ENCODE results near the gene CCDC102B. TPM values are rescaled to one million over a fixed set of nuclear protein-coding genes. Genes with fewer than 3 reads are reported as not detected.

CCDC102B gene
- total RNA-seq, 2 experiments from 2014 or later: 1.8 to 2.3 TPM

DNA sequence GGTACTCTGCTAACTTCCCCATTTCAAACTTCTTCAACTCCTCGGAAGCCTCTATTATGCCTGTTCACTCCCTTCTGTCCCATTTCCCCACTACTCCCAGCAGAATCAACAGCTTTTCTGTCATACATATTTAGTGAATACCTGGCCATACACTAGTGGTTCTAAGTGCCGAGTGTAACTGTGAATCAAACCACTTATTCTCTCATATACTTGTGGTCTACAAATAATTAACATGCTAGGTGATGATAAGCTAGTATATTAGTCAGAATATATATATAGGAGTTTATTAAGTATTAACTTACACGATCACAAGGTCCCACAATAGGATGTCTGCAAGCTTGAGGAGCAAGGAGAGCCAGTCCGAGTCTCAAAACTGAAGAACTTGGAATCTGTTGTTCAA, 150.7 kb downstream of the CCDC102B start:
- CTCF ChIA-PET: no interaction called here
- Mint-ChIP-seq H3K4me1 (no peaks in the 10 kb centered on the region), H3K27ac (no peak overlapping the region), H3K36me3 (ENCODE audit: low read depth) (no peaks in the 10 kb centered on the region), H3K9me3 (ENCODE audit: low read depth) (peaks cover 2% of the 10 kb centered on the region), H3K27me3 (no peaks in the 10 kb centered on the region), H3K4me3 (no peak overlapping the region)
- POLR2A ChIA-PET: no interaction called here
- DNase-seq: no peak
- ATAC-seq: no peak
- intact Hi-C loops (cut with DNase I, micrococcal nuclease): no loop called here

DNA sequence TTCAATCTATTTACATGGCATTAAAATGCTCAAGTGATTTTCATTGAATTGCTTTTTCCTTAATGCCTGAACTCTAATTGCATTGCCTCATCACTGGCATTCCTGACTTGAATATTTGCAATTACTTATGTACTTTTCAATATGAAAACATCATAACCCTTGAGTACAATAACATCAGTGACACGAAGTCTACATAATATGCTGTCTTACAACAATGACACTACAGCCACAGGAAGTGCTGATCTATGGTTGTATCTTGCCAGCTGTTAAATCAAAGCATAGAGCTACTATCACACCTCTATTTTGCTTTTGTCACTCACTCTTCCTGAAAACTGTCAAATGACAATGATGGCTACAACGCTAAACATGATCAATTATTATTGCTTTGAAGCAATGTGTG, 156.9 kb downstream of the CCDC102B start:
- ATAC-seq (no peak), DNase-seq (no peak)
- H3K36me3 Mint-ChIP-seq (ENCODE audit: low read depth): no peaks in the 10 kb centered on the region
- H3K27ac Mint-ChIP-seq: no peak overlapping the region
- no peaks in the 10 kb centered on the region for H3K4me1 Mint-ChIP-seq
- intact Hi-C loops (cut with DNase I, micrococcal nuclease): no loop called here
- CTCF ChIA-PET: interaction anchor here (1.4 kb wide), 1 partner anchor 10 kb away, joined by 5 read pairs; no protein-coding TSS in a partner anchor
- no peak overlapping the region for H3K4me3 Mint-ChIP-seq
- H3K9me3 Mint-ChIP-seq (ENCODE audit: low read depth): peaks cover 2% of the 10 kb centered on the region
- no peaks in the 10 kb centered on the region for H3K27me3 Mint-ChIP-seq
- POLR2A ChIA-PET: no interaction called here

DNA sequence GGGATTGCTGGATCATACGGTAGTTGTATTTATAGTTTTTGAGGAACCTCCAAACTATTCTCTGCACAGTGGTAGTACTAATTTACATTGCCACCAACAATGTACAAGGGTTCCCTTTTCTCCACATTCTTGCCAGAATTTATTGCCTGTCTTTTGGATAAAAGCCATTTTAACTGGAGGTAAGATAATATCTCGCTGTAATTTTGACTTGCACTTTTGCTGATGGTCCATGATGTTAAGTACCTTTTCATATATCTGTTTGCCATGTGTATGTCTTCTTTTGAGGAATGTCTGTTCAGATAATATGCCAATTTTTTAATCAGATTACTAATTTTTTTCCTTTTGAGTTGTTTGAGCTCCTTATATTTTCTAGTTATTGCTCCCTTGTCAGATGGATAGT, 158.8 kb downstream of the CCDC102B start:
- no peaks in the 10 kb centered on the region for H3K36me3 Mint-ChIP-seq (ENCODE audit: low read depth)

DNA sequence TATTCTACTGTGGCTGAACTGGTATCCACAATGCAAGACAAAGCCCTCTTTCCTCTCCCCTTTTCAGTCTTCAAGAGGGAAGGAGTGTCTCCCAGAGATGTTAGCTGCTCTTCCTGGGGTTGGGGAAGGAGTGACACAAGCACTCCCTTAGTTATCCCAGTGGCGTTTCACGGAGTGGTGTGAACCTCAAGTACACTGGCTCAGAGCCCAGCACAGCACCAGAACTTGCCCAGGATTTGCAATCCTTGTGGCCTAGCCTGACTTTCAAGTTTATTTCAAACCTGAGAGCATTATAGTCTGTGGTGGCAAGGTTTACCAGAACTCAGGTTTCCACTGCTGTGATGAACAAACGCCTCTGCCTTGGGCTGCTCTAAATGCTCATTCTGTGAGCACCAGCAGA, 162.5 kb downstream of the CCDC102B start:
- Mint-ChIP-seq H3K9me3 (ENCODE audit: low read depth) (no peaks in the 10 kb centered on the region), H3K4me3 (no peak overlapping the region), H3K4me1 (no peaks in the 10 kb centered on the region), H3K27ac (no peak overlapping the region), H3K27me3 (no peaks in the 10 kb centered on the region), H3K36me3 (ENCODE audit: low read depth) (no peaks in the 10 kb centered on the region)
- CTCF ChIA-PET: no interaction called here
- intact Hi-C loops (cut with DNase I, micrococcal nuclease): no loop called here
- ATAC-seq (no peak), DNase-seq (no peak)
- POLR2A ChIA-PET: no interaction called here

More for the DNA sequence above, 158.8 kb downstream of the CCDC102B start:
- H3K27me3 Mint-ChIP-seq: no peaks in the 10 kb centered on the region
- ATAC-seq: no peak
- H3K27ac Mint-ChIP-seq: no peak overlapping the region
- H3K4me1 Mint-ChIP-seq: no peaks in the 10 kb centered on the region
- intact Hi-C loops (cut with DNase I, micrococcal nuclease): no loop called here
- H3K9me3 Mint-ChIP-seq (ENCODE audit: low read depth): peaks cover 2% of the 10 kb centered on the region
- DNase-seq: no peak
- ChIA-PET POLR2A (no interaction called here), CTCF (no interaction called here)
- no peak overlapping the region for H3K4me3 Mint-ChIP-seq

DNA sequence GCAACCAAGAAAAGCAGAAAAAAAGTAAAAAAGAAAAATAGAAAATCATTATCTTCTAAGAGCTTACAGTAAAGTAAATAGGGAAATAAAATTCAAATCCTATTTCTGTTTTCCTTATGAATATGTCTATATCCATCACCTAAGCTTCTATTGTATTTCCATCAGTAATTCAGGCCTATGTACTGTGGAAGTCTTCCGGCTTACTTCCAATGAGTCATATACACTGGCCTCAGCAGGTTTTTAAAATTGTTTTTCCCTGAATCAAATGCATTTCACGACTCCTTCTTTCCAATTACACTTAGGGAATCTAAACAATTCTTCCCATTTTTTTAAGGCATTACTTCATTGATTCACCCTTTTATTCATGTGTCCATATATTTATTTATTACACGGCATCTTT, 164.7 kb downstream of the CCDC102B start:
- no peaks in the 10 kb centered on the region for H3K4me1 Mint-ChIP-seq
- POLR2A ChIA-PET: no interaction called here
- ATAC-seq (no peak), DNase-seq (no peak)
- intact Hi-C loops (cut with DNase I, micrococcal nuclease): no loop called here
- no peak overlapping the region for H3K27ac Mint-ChIP-seq
- CTCF ChIA-PET: no interaction called here
- no peaks in the 10 kb centered on the region for H3K27me3 Mint-ChIP-seq
- H3K9me3 Mint-ChIP-seq (ENCODE audit: low read depth): no peaks in the 10 kb centered on the region
- no peak overlapping the region for H3K4me3 Mint-ChIP-seq
- H3K36me3 Mint-ChIP-seq (ENCODE audit: low read depth): no peaks in the 10 kb centered on the region

DNA sequence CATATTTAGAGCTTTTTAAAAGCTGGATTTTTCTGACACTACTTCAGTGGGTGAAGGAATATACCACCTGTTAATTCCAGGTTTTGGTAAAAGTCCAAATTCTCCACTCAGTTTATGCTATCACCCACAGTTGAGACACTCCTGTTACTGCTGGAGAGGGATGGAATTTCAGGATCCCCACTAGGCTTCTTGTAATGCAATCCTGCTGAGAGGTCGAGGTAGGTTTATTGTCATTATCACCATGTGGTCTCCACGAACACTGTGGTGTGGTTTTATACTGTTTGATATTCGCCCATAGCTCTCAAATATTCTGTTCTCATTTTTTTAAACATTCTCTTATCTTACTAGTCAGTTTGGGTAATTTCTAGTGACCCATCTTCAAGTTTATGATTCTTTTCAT, 167.9 kb downstream of the CCDC102B start:
- no peak overlapping the region for H3K27ac Mint-ChIP-seq
- DNase-seq (no peak), ATAC-seq (no peak)
- CTCF ChIA-PET: no interaction called here
- POLR2A ChIA-PET: no interaction called here
- H3K9me3 Mint-ChIP-seq (ENCODE audit: low read depth): no peaks in the 10 kb centered on the region
- no peaks in the 10 kb centered on the region for H3K4me1 Mint-ChIP-seq
- H3K27me3 Mint-ChIP-seq: no peaks in the 10 kb centered on the region
- no peaks in the 10 kb centered on the region for H3K36me3 Mint-ChIP-seq (ENCODE audit: low read depth)
- H3K4me3 Mint-ChIP-seq: no peak overlapping the region
- intact Hi-C loops (cut with DNase I, micrococcal nuclease): no loop called here

DNA sequence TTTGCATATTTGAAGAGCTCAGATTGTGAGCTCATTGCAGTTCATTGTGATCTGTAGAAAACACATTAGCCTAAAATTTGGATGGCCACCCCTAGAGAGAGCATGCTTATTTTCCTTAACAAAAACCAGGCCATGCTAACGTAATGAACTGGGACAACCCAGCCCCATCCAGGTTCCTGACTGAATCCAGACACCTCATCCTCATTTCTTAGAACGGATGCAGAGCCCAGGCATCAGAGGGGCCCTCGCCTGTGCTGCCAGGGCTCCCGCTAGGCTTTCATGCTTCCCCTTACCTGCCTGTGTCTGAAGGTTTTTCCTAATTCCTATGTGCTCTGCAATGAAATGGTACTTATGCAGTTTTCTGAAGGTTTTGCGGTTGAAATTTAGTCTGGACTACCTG, 171.1 kb downstream of the CCDC102B start:
- H3K4me3 Mint-ChIP-seq: no peak overlapping the region
- H3K9me3 Mint-ChIP-seq (ENCODE audit: low read depth): no peaks in the 10 kb centered on the region
- H3K36me3 Mint-ChIP-seq (ENCODE audit: low read depth): no peaks in the 10 kb centered on the region
- ATAC-seq (no peak), DNase-seq (no peak)
- H3K27me3 Mint-ChIP-seq: no peaks in the 10 kb centered on the region
- no peaks in the 10 kb centered on the region for H3K4me1 Mint-ChIP-seq
- ChIA-PET POLR2A (no interaction called here), CTCF (interaction anchor here (0.6 kb wide), 1 partner anchor 881 kb away, joined by 3 read pairs; no protein-coding TSS in a partner anchor)
- H3K27ac Mint-ChIP-seq: no peak overlapping the region
- intact Hi-C loops (cut with DNase I, micrococcal nuclease): no loop called here

DNA sequence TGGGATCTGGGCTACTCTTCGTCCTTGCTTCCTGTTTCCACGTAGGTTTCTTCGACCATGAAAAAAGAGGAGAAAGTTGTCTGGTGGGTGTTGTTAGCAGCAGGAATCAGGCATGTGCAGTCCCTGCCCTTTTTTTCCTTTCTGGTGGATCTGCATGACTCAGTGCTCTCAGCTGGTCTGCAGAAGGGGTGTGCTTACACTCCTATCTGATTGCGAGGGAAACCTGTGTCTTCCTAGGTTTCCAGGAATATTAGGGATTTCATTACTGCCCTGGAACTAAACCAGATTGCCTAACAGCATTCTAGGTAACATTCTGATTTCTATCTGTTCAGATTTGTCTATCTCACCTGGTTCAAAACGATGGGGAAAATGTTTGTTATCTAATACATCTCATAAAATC, 174.3 kb downstream of the CCDC102B start:
- H3K36me3 Mint-ChIP-seq (ENCODE audit: low read depth): no peaks in the 10 kb centered on the region
- DNase-seq (no peak), ATAC-seq (no peak)
- H3K27me3 Mint-ChIP-seq: no peaks in the 10 kb centered on the region
- ChIA-PET CTCF (no interaction called here), POLR2A (no interaction called here)
- H3K9me3 Mint-ChIP-seq (ENCODE audit: low read depth): no peaks in the 10 kb centered on the region
- H3K27ac Mint-ChIP-seq: no peak overlapping the region
- intact Hi-C loops (cut with DNase I, micrococcal nuclease): no loop called here
- H3K4me3 Mint-ChIP-seq: no peak overlapping the region
- H3K4me1 Mint-ChIP-seq: no peaks in the 10 kb centered on the region

DNA sequence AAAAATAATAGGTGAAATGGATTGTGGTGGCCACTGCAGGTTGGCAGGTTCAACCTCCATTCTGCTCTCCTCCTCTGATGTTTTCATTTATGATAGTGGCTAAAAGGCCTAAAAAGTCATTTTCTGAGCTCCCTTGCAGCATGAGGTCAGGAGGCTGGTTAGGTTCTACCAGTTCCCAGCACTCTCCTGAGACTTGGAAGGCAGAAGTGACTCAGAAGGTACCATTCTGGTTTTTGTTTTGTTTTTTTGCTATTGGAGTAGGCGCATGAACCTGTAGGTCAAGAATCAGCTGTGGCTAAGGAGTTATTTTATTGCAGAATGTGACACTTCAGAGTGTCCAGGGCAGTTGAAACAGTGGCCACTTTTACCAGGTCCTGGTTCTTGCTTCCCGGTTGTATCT, 181.9 kb downstream of the CCDC102B start:
- Mint-ChIP-seq H3K27me3 (no peaks in the 10 kb centered on the region), H3K9me3 (ENCODE audit: low read depth) (peaks cover 5% of the 10 kb centered on the region), H3K36me3 (ENCODE audit: low read depth) (no peaks in the 10 kb centered on the region), H3K4me3 (no peak overlapping the region), H3K27ac (no peak overlapping the region), H3K4me1 (no peaks in the 10 kb centered on the region)
- CTCF ChIA-PET: no interaction called here
- POLR2A ChIA-PET: no interaction called here
- ATAC-seq: no peak
- intact Hi-C loops (cut with DNase I, micrococcal nuclease): loop anchor here in 1 of 2 experiments (10.0 kb wide), 1 partner anchor 65 kb away; no protein-coding TSS in a partner anchor
- no peak for DNase-seq

DNA sequence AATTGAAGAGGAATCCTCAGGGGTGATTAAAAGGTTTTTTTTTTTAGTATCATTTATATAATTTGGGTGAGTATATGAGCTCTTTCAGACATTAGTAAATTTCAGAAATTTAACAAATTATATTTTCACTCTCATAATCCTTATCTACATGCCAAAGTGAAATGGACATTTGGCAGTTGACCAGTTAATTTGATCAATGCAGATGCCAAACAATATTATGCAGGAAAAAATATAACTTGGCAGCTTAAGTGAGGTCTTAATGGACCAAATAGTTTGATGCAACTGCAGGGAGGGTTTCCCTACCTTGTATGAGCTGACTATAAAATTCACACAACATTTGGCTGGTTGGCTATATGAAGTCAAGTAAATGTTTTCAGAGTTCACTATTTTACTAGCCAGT, 185.2 kb downstream of the CCDC102B start:
- no peak for DNase-seq
- intact Hi-C loops (cut with DNase I, micrococcal nuclease): loop anchor here in 1 of 2 experiments (10.0 kb wide), 1 partner anchor 62 kb away; no protein-coding TSS in a partner anchor
- Mint-ChIP-seq H3K27ac (no peak overlapping the region), H3K4me3 (no peak overlapping the region), H3K36me3 (ENCODE audit: low read depth) (no peaks in the 10 kb centered on the region), H3K9me3 (ENCODE audit: low read depth) (peaks cover 11% of the 10 kb centered on the region), H3K27me3 (no peaks in the 10 kb centered on the region), H3K4me1 (no peaks in the 10 kb centered on the region)
- ChIA-PET POLR2A (no interaction called here), CTCF (no interaction called here)
- ATAC-seq: no peak

DNA sequence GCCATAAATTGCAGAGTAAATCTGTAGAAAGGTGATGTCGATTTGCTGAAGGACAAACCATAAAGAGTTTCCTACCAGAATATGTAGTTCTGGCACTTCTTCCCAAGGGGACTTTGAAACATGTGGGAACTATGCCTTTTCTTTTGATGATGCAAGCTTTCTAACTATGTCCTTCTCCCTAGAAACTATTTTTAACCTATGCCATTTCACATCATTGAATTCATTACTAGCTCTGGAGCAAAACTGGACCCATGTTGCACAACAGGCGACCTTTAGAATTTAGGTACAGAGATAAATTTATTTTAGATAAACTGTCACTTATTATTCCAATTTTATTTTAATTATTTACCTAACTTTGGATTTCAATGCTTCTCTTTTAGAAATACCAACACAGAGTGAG, 186.5 kb downstream of the CCDC102B start:
- no peak overlapping the region for H3K27ac Mint-ChIP-seq
- POLR2A ChIA-PET: no interaction called here
- no peak overlapping the region for H3K4me3 Mint-ChIP-seq
- intact Hi-C loops (cut with DNase I, micrococcal nuclease): loop anchor here in 1 of 2 experiments (10.0 kb wide), 1 partner anchor 60 kb away; no protein-coding TSS in a partner anchor
- no peaks in the 10 kb centered on the region for H3K36me3 Mint-ChIP-seq (ENCODE audit: low read depth)
- peaks cover 12% of the 10 kb centered on the region for H3K9me3 Mint-ChIP-seq (ENCODE audit: low read depth)
- no peaks in the 10 kb centered on the region for H3K4me1 Mint-ChIP-seq
- CTCF ChIA-PET: no interaction called here
- DNase-seq: no peak
- no peak for ATAC-seq
- H3K27me3 Mint-ChIP-seq: no peaks in the 10 kb centered on the region

DNA sequence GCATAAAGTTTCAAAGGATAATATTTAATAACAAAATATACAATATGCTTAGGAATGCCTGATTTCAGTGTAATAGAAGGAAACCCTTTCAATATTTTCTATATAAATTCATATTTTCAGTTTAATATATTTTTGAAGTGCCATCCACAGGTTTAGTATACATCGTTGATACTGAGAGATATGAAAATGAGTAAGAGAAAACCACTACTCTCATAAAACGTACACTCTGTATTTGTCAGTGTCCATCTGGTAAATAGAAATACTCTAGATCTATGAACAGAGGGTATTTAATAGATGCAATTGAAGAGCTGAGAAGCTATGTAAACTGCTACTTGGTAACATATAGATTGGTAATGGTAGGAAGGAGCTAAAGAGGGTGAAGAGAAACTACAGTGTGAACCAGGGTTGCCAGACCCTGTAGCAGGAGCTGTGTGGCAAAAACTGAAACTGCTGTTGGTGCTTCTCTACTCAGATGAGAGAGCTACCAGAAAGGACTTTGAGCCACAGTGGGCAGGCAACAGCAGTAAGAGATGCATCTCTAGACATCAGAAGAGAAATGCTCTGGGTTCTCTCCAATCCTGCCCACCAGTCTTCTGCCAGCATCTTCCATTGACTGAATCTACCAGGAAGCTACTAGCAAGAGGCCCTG, 187.4 kb downstream of the CCDC102B start:
- ChIA-PET CTCF (interaction anchor here (0.9 kb wide), 1 partner anchor 13 kb away, joined by 3 read pairs; no protein-coding TSS in a partner anchor), POLR2A (no interaction called here)
- no peaks in the 10 kb centered on the region for H3K27me3 Mint-ChIP-seq
- intact Hi-C loops (cut with DNase I, micrococcal nuclease): loop anchor here in 1 of 2 experiments (10.0 kb wide), 1 partner anchor 60 kb away; no protein-coding TSS in a partner anchor
- H3K36me3 Mint-ChIP-seq (ENCODE audit: low read depth): no peaks in the 10 kb centered on the region
- ATAC-seq (no peak), DNase-seq (no peak)
- no peak overlapping the region for H3K27ac Mint-ChIP-seq
- no peak overlapping the region for H3K4me3 Mint-ChIP-seq
- peaks cover 14% of the 10 kb centered on the region for H3K9me3 Mint-ChIP-seq (ENCODE audit: low read depth)
- no peaks in the 10 kb centered on the region for H3K4me1 Mint-ChIP-seq
